GM18502 (cell line): ENCODE data around the gene SRGAP2B.
"Not testable (repeated sequence)": the region's sequence is repeated elsewhere in the genome, so short reads cannot be mapped to it uniquely, and the experiment has no call there.

Experiments
- ATAC-seq: cut with Tn5 transposase; IDR thresholded peaks from one replicate; pipeline ENCODE4 v1.9.1; 2021; ENCODE audit warnings: mild to moderate bottlenecking; ENCODE audit not compliant: unreplicated experiment, poor library complexity

SRGAP2B gene

GRCh38 chr1:145095284-145096057 is at the start of gene SRGAP2B, which contains the start of gene FAM72D:
Gene SRGAP2B, minus strand, starts transcription at chr1:145095328. Its CDS starts 2,427 bp downstream, at chr1:145092901.
Gene FAM72D, plus strand, starts transcription at chr1:145095974. Its CDS starts 874 bp downstream, at chr1:145096848.
- peak; percentile 84 for ATAC-seq

- not testable (repeated sequence) for ATAC-seq
These were observed 49.3 kb upstream of the SRGAP2B start for GRCh38 chr1:145144264-145144913.

- ATAC-seq = not testable (repeated sequence)
These were observed 45.4 kb upstream of the SRGAP2B start for GRCh38 chr1:145140549-145140948.

- ATAC-seq = not testable (repeated sequence)
These were observed 39.3 kb upstream of the SRGAP2B start for GRCh38 chr1:145134476-145134875.

- ATAC-seq = not testable (repeated sequence)
These were observed 33.8 kb upstream of the SRGAP2B start for GRCh38 chr1:145128697-145129469.

- ATAC-seq = not testable (repeated sequence)
These were observed 32.0 kb upstream of the SRGAP2B start for GRCh38 chr1:145127144-145127543.

GRCh38 chr1:145125112-145125511 is 30.0 kb upstream of the SRGAP2B start:
- not testable (repeated sequence) for ATAC-seq

GRCh38 chr1:145123992-145124641 is 29.0 kb upstream of the SRGAP2B start:
- ATAC-seq = not testable (repeated sequence)

GRCh38 chr1:145123062-145123395 is 27.9 kb upstream of the SRGAP2B start:
- ATAC-seq = not testable (repeated sequence)

- not testable (repeated sequence) for ATAC-seq
These were observed 27.4 kb upstream of the SRGAP2B start for GRCh38 chr1:145122344-145123061.

- ATAC-seq = not testable (repeated sequence)
These were observed 24.7 kb upstream of the SRGAP2B start for GRCh38 chr1:145119842-145120241.

GRCh38 chr1:145115587-145116493 is 20.7 kb upstream of the SRGAP2B start:
- not testable (repeated sequence) for ATAC-seq

GRCh38 chr1:145114560-145115057 is 19.5 kb upstream of the SRGAP2B start:
- ATAC-seq = not testable (repeated sequence)

GRCh38 chr1:145112703-145113102 is 17.6 kb upstream of the SRGAP2B start:
- ATAC-seq = not testable (repeated sequence)

- ATAC-seq = not testable (repeated sequence)
These were observed 16.5 kb upstream of the SRGAP2B start for GRCh38 chr1:145111674-145112073.

GRCh38 chr1:145103294-145103693 is 8.2 kb upstream of the SRGAP2B start:
- not testable (repeated sequence) for ATAC-seq

GRCh38 chr1:145101725-145102124 is 6.6 kb upstream of the SRGAP2B start:
- not testable (repeated sequence) for ATAC-seq

- peak; percentile 5 for ATAC-seq
These were observed 395 bp downstream of the SRGAP2B start for GRCh38 chr1:145094655-145095211.
